ENCODE data around the gene TBL1X. TPM values are rescaled to one million over a fixed set of nuclear protein-coding genes. Genes with fewer than 3 reads are reported as not detected.

Gene TBL1X
- total RNA-seq, 1 experiment from 2014 or later, result 14.6 TPM

- POLR2A ChIA-PET, result no interaction called here
- no peak for DNase-seq (ENCODE audit: low read depth, low spot score)
- Histone ChIP-seq H3K4me1 (ENCODE audit: control insufficient read depth, insufficient read depth, low read length) (no peaks in the 10 kb centered on the region), H3K9me3 (ENCODE audit: control insufficient read depth, insufficient read depth, low read depth, low read length) (no peaks in the 10 kb centered on the region), H3K27me3 (ENCODE audit: control insufficient read depth, insufficient read depth, low read length) (no peaks in the 10 kb centered on the region), H3K36me3 (ENCODE audit: control insufficient read depth, insufficient read depth, low read length) (no peaks in the 10 kb centered on the region), H3K27ac (ENCODE audit: low read length) (no peak overlapping the region), H3K4me3 (ENCODE audit: low read depth in 2 of 2, low read length in 2 of 2) (no peak overlapping the region)
- ATAC-seq, result no peak
- intact Hi-C loops (cut with micrococcal nuclease; ENCODE audit: unreplicated experiment) (no loop called here), in situ Hi-C loops (cut with HindIII; ENCODE audit: low pct_unique_long_range_greater_than_20kb, low sequenced_read_pairs) (no loop called here)
- no TSS peak for BruUV-seq (replicated peaks)
- CTCF ChIA-PET, result no interaction called here
- TF ChIP-seq SIN3A (IDR thresholded peaks at IDR 0.05; ENCODE audit: borderline replicate concordance, insufficient read depth, low read depth, low read length), result no peak
- no peak for TF ChIP-seq TCF7L2 (IDR thresholded peaks at IDR 0.05; ENCODE audit: low read depth, low read length)
- TF ChIP-seq POLR2AphosphoS5 (IDR thresholded peaks at IDR 0.05; ENCODE audit: low read depth, low read length), result no peak
Measured at GRCh38 chrX:9745417-9746115, 280.7 kb downstream of the TBL1X start.

- ChIA-PET POLR2A (no interaction called here), CTCF (no interaction called here)
- no TSS peak for BruUV-seq (replicated peaks)
- no peak overlapping the region for H3K4me3 ChIP-seq (ENCODE audit: low read depth in 2 of 2, low read length in 2 of 2)
- in situ Hi-C loops (cut with HindIII; ENCODE audit: low pct_unique_long_range_greater_than_20kb, low sequenced_read_pairs), result no loop called here
- TF ChIP-seq TCF7L2 (IDR thresholded peaks at IDR 0.05; ENCODE audit: low read depth, low read length), result no peak
- no peak for TF ChIP-seq CTCF (IDR thresholded peaks at IDR 0.05)
- no peak for TF ChIP-seq POLR2AphosphoS5 (IDR thresholded peaks at IDR 0.05; ENCODE audit: low read depth, low read length)
- no peak for TF ChIP-seq SIN3A (IDR thresholded peaks at IDR 0.05; ENCODE audit: borderline replicate concordance, insufficient read depth, low read depth, low read length)
- no peak for TF ChIP-seq REST (IDR thresholded peaks at IDR 0.05; ENCODE audit: insufficient read depth in 1 of 2, low read depth in 2 of 2, low read length in 1 of 2)
- H3K27ac ChIP-seq (ENCODE audit: low read length), result no peak overlapping the region
- no peaks in the 10 kb centered on the region for H3K4me1 ChIP-seq (ENCODE audit: control insufficient read depth, insufficient read depth, low read length)
- H3K27me3 ChIP-seq (ENCODE audit: control insufficient read depth, insufficient read depth, low read length), result no peaks in the 10 kb centered on the region
- H3K9me3 ChIP-seq (ENCODE audit: control insufficient read depth, insufficient read depth, low read depth, low read length), result no peaks in the 10 kb centered on the region
- intact Hi-C loops (cut with micrococcal nuclease; ENCODE audit: unreplicated experiment), result no loop called here
- no peaks in the 10 kb centered on the region for H3K36me3 ChIP-seq (ENCODE audit: control insufficient read depth, insufficient read depth, low read length)
- DNase-seq (ENCODE audit: low read depth, low spot score) (no peak), ATAC-seq (no peak)
Measured at GRCh38 chrX:9746148-9746888, 281.5 kb downstream of the TBL1X start.

- intact Hi-C loops (cut with micrococcal nuclease; ENCODE audit: unreplicated experiment) (no loop called here), in situ Hi-C loops (cut with HindIII; ENCODE audit: low pct_unique_long_range_greater_than_20kb, low sequenced_read_pairs) (no loop called here)
- DNase-seq (ENCODE audit: low read depth, low spot score), result no peak
- no peaks in the 10 kb centered on the region for H3K9me3 ChIP-seq (ENCODE audit: control insufficient read depth, insufficient read depth, low read depth, low read length)
- no peaks in the 10 kb centered on the region for H3K36me3 ChIP-seq (ENCODE audit: control insufficient read depth, insufficient read depth, low read length)
- H3K4me1 ChIP-seq (ENCODE audit: control insufficient read depth, insufficient read depth, low read length), result no peaks in the 10 kb centered on the region
- H3K27ac ChIP-seq (ENCODE audit: low read length), result no peak overlapping the region
- no peaks in the 10 kb centered on the region for H3K27me3 ChIP-seq (ENCODE audit: control insufficient read depth, insufficient read depth, low read length)
- TF ChIP-seq REST (IDR thresholded peaks at IDR 0.05; ENCODE audit: insufficient read depth in 1 of 2, low read depth in 2 of 2, low read length in 1 of 2) (no peak), CTCF (IDR thresholded peaks at IDR 0.05) (no peak), SIN3A (IDR thresholded peaks at IDR 0.05; ENCODE audit: borderline replicate concordance, insufficient read depth, low read depth, low read length) (no peak), POLR2AphosphoS5 (IDR thresholded peaks at IDR 0.05; ENCODE audit: low read depth, low read length) (no peak), TCF7L2 (IDR thresholded peaks at IDR 0.05; ENCODE audit: low read depth, low read length) (no peak)
- ChIA-PET CTCF (no interaction called here), POLR2A (no interaction called here)
- no TSS peak for BruUV-seq (replicated peaks)
- no peak overlapping the region for H3K4me3 ChIP-seq (ENCODE audit: low read depth in 2 of 2, low read length in 2 of 2)
- ATAC-seq, result no peak
Measured at GRCh38 chrX:9747644-9748043, 282.8 kb downstream of the TBL1X start.
